HG02763 (cell line): ENCODE data around the gene PHLDB3.
"Not testable (repeated sequence)": the region's sequence is repeated elsewhere in the genome, so short reads cannot be mapped to it uniquely, and the experiment has no call there.

Experiments used
- ATAC-seq: cut with Tn5 transposase; IDR thresholded peaks from one replicate; pipeline ENCODE4 v1.9.1; 2021; ENCODE audit warnings: mild to moderate bottlenecking, moderate library complexity; ENCODE audit not compliant: unreplicated experiment

The PHLDB3 gene

DNA sequence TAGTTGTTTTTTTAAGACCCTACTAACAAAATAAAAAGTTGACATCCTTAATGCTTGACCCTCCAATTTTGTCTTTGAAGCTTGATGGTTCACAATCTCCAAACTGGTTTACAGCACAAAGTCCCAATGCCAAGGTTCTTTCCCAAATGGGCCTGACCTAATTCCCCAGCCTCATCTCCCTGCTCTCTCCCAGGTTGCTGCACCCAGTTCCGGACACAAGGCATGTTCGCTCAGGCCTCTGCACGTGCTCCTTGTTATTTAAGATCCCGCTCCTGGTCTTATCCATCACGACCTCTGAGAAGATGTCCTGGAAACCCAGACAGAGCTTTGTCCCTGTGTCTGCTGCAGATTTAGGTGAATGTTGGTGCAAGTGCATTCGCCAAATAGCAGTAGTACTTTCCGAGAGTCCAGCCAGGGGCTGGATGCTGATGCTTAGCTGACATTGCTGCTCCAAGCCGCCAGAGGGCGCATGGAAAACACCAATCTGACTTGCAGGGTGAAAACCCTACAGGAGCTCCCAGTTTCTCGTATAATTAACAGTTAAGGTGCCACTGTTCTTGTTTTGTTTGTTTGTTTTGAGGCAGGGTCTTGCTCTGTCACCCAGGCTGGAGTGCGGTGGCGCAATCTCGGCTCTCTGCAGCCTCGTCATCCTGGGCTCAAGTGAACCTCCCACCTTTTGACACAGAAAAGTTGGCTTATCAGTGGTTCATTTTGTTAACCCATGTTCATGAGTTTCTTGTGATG lies 57.6 kb downstream of the PHLDB3 start:
- no peak for ATAC-seq

DNA sequence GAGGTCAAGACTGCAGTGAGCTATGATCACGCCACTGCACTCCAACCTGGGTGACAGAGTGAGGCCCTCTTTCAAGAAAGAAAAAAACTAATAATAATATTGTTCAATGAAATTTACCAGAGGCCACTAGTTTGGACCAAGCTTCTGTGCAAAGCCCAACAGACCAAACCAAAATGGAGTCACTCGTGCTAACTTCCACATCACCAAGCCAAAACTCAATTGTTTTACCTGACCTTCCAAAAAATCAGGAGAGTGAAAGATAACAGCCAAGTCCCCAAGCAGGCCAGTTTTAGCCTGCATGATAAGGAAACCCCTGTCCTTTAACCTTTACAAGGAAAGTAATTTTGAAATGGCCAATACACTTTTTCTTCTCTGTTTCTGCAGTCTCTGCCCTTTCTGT lies 59.1 kb downstream of the PHLDB3 start:
- ATAC-seq: no peak

DNA sequence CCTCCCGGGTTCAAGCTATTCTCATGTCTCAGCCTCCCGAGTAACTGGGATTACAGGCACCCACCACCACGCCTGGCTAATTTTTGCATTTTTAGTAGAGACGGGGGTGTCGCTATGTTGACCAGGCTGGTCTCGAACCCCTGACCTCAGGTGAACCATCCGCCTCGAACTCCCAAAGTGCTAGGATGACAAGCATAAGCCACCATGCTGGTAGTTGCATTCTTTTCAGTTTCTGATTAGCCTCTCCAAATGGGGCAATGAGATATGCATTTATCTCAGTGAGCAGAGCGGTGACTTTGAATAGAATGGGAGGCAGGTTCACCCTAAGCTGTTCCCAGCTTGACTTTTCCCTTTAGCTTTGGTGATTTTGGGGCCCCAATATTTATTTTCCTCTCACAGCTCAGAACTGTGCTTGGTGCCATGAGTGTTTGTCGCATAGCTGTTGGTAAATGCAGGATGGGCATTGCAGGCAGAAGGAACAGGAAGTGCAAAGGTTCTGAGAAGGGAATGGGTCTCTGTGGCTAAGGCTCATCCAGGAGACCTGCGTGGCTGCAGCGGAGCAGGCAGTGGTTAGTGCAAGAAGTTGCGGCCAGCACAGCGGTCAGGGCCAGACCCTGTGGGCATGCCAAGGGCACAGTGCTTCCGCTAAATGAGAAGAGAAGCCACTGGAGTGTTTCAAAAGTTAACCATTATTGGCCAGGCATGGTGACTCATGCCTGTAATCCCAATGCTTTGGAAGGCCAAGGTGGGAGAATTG lies 59.8 kb downstream of the PHLDB3 start:
- no peak for ATAC-seq

DNA sequence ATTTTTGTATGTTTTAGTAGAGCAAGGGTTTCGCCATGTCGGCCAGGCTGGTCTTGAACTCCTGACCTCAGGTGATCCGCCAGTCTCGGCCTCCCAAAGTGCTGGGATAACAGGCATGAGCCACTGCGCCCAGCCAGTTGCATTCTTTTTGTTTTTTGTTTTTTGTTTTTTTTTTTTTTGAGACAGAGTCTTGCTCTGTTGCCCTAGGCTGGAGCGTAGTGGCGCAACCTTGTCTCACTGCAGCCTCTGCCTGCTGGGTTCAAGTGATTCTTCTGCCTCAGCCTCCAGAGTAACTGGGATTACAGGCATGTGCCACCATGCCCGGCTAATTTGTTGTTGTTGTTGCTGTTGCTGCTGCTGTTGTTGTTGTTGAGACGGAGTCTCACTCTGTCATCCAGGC lies 60.5 kb downstream of the PHLDB3 start:
- not testable (repeated sequence) for ATAC-seq

DNA sequence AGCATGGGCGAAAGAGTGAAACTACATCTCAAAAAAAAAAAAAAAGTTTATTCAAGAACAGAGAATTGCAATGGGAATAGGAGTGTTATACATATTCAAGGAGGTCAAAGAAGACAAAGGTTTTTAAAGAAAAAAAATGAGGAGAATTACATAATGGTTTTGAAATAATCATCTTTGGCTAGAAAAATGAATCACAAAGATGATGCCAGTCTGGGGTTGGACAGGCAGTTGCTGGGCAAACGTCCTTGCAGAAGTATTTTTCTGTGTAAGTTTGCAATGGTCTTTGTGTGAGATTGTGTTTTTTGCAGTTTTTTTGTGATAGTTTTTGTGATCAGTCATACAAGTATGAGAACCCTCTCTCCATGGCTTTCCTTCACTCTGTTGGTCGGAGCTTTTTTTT lies 62.8 kb downstream of the PHLDB3 start:
- no peak for ATAC-seq

DNA sequence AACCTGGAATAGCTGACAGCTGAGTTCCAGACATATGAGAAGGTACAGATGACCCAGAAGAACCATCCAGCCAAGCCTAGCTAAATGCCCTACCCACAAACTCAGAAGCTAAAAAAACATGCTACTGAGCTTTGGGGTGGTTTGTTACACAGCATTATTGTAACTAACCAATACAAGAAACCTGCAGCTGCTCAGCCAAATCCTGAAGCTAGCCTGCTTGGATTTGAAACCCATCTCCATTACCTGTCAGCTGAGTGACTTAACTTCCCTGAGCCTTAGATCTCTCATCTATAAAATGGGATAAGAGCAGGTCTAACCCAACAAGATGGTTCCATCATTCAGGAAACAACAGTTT lies 64.9 kb downstream of the PHLDB3 start:
- no peak for ATAC-seq

DNA sequence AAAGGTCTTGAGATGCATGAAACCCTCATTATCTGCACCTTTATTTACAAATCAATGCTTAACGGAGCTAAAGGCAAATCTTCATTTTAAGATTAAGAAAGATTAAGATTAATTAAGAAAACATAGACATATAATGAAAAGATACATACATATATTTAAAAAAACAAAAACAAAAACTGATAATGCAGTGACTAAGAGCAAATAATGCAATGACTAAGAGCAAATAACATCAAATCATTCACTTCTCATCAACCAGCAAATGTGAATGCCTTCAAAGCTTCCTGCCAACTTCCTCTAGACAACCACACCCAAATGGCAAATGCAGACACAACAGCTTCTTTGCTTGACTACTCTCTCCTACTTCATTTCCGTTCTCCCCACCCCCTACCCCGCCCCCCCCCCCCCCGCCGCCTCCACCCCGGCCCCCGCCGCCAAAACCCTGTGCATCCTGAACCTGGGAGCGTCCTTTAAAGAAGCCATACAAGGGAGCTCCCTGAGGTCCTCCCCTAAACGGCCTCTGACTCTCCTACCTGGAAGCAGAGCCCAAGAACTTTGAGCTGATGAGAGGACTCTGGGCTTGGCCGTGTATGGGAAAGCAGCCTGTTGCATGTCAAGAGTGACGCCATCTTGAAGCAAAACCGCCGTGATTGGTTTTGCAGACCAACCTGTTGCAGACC lies 65.4 kb downstream of the PHLDB3 start:
- ATAC-seq: no peak

- ATAC-seq: no peak
Observed at GRCh38 chr19:43438291-43439031, 66.1 kb downstream of the PHLDB3 start.

GRCh38 chr19:43437712-43438111 lies 66.8 kb downstream of the PHLDB3 start:
- ATAC-seq: no peak

GRCh38 chr19:43437284-43437683 lies 67.3 kb downstream of the PHLDB3 start:
- ATAC-seq: not testable (repeated sequence)

GRCh38 chr19:43435775-43436174 lies 68.8 kb downstream of the PHLDB3 start:
- no peak for ATAC-seq

DNA sequence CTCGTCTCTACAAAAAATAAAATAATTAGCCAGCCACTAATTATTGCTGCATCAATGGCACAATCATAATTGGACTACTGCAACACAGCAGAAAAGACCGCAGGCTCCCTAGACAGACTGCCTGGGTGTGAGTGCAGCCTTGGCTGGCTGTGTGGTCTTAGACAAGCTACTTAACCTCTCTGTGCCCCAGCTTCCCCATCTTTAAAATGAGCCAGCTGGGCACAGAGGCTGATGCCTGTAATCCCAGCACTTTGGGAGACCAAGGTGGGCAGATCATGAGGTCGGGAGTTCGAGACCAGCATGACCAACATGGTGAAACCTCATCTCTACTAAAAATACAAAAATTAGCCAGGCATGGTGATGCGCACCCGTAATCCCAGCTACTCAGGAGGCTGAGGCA lies 70.9 kb downstream of the PHLDB3 start:
- ATAC-seq: no peak

DNA sequence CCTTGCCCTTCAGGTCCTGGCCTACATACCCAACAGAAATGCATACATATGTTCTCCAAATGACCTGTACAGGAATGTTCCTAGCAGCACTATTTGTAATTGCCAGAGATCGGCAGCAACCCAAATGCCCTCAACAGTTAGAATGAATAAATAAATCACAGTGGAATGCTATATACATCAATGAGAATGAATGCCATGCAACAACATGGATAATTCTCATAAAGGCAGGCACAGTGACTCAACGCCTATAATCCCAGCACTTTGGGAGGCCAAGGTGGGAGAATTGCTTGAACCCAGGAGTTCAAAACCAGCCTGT lies 71.2 kb downstream of the PHLDB3 start:
- ATAC-seq: no peak

- no peak for ATAC-seq
Observed at GRCh38 chr19:43430976-43431375, 73.6 kb downstream of the PHLDB3 start.

GRCh38 chr19:43430142-43430710 lies 74.3 kb downstream of the PHLDB3 start:
- ATAC-seq: no peak

DNA sequence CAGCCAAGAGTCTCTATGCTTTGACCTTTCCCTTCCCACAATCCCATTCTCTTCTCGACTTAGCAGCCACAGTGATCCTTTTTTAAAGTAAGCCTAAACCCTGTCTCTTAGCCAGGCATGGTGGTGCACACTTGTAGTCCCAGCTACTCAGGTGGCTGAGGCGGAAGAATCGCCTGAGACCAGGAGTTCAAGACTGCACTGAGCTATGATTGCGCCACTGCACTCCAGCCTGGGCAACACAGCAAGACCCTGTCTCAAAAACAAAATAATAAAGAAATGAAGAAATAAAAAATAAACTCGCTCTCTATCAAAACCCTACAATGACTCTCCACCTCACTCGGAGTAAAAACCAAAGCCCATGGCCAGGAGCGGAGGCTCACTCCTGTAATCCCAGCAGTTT lies 75.2 kb downstream of the PHLDB3 start:
- no peak for ATAC-seq

DNA sequence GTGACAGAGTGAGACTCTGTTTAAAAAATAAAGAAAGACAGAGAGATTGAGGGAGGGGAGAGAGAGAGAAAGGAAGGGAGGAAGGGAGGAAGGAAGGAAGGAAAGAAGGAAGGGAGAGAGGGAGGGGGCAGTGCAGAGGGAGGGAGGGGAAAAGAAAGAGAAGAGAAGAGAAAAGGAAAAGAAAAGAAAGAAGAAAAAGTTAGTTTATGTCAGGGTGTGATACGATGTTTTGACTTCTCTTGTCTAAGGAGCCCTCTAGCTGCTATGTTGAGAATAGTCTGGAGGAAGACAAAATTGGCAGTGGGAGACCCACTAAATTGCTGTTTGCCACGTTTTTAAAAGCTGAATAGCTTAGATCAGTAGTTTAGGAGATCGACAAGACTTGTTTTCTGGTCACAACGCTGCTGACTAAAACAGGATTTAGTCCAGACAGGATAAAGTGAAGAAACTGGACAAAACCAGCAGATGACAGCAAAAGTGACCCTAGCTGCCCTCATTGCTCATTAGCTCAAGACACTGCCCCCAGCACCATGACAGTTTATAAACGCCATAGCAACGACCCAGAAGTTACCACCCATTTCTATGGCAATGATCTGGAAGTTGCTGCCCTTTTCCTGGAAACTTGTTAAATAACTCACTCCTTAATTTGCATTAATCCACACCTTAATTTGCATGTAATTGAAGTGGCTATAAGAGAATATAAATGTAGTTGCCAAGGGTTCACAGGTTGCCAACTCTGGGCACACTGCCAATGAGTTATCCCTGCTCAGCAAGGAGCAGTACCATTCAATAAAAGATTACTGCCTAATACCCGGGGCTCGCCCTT lies 78.8 kb downstream of the PHLDB3 start:
- ATAC-seq: no peak
